ENCODE data around the gene SPATA7.
"Not testable (repeated sequence)": the region's sequence is repeated elsewhere in the genome, so short reads cannot be mapped to it uniquely, and the experiment has no call there.

SPATA7 gene, protein sequence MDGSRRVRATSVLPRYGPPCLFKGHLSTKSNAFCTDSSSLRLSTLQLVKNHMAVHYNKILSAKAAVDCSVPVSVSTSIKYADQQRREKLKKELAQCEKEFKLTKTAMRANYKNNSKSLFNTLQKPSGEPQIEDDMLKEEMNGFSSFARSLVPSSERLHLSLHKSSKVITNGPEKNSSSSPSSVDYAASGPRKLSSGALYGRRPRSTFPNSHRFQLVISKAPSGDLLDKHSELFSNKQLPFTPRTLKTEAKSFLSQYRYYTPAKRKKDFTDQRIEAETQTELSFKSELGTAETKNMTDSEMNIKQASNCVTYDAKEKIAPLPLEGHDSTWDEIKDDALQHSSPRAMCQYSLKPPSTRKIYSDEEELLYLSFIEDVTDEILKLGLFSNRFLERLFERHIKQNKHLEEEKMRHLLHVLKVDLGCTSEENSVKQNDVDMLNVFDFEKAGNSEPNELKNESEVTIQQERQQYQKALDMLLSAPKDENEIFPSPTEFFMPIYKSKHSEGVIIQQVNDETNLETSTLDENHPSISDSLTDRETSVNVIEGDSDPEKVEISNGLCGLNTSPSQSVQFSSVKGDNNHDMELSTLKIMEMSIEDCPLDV

DNA sequence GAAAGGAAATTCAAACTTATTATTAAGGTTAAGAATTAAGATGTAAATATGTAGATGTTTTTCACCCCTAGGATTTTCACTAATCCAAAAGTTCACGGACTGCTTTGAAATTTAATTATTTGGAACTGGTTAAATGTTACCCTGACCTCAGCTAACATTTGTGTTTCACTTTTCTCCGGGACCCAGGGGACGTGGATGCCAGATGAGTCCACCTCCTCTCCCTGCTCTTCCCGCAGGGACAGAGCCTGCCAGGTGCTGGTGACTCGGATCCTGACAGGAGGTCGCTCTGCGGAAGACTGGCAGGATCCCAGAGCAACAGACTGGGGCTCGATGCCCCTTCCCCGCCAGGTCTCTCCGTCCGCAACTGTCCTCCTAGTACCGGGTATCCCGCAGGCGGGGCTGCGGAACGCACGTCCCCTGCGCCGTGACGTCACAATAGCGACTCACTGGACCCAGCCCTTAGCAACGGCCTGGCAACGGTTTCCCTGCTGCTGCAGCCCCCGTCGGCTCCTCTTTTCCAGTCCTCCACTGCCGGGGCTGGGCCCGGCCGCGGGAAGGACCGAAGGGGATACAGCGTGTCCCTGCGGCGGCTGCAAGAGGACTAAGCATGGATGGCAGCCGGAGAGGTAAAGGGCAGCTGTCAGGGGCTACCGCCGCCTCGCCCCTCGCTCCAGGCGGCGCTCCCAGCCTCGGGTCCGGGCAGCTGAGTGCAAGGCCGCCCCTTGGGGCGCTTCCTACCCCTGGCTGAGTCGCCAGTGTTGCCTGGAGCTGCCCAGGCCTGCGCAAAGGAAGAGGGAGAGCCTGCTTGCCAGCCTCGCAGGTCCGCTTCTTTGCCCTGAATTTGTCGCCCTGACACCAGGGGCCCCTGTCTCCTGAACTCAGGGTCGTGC, at the start of gene SPATA7:
Gene SPATA7, plus strand, starts transcription at position 446 of the 890 bp plus-strand sequence. Its CDS starts 162 bp downstream, at position 608.
- peak; percentile 86 for DNase-seq

- DNase-seq, result no peak
Observed at GRCh38 chr14:88340357-88340756, 45.1 kb upstream of the SPATA7 start.

GRCh38 chr14:88342980-88343379, 42.5 kb upstream of the SPATA7 start:
- no peak for DNase-seq

GRCh38 chr14:88346048-88346639, 39.3 kb upstream of the SPATA7 start:
- DNase-seq, result no peak

GRCh38 chr14:88348546-88348945, 36.9 kb upstream of the SPATA7 start:
- DNase-seq, result no peak

DNA sequence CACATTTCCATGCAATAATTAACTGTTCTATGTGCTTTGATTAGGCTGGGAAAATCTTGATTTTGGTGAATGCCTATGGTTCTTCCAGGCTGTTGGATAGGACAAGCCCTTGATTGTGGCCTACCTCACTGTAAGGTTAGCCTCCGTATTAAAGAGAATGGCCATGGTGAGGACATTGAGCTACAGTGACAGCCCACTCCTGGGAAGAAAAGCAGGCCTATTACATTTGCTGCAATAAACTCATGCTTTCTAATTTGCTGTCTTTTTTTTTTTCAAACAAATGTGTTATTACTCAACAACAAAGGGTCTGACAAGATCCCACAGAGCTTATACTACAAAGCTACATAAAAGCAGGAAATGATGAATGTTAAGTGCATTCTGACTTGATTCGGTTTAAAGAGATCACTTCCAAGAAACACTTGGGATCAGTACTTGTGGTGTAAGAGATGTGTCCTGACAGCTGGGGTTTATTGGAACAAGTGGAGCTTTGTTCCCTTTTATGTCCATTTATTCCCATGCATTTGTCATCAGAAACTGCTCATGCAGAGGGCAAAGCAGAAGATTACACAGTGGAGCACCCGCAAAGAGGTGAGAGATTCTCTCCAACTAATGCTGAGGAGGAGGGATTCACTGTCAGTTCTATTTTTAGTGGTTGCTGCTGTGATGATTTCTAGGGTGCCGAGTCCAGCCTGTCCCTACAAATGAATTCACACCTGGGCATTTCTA, 33.3 kb upstream of the SPATA7 start:
- no peak for DNase-seq

DNA sequence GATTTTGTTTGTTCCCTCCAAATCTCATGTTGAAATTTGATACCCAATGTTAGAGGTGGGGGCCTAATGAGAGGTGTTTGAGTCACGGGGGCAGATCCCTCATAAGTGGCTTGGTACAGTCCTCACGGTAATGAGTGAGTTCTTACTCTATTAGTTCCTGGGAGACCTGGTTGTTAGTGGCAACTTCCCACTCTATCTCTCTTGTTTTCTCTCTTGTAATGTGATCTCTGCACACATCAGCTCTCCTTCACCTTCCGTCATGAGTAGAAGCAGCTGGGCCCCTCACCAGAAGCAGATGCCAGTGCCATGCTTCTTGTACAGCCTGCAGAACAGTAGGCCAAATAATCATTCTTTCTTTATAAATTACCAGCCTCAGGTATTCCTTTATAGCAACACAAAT, 32.8 kb upstream of the SPATA7 start:
- no peak for DNase-seq

GRCh38 chr14:88354358-88354757, 31.1 kb upstream of the SPATA7 start:
- no peak for DNase-seq

DNA sequence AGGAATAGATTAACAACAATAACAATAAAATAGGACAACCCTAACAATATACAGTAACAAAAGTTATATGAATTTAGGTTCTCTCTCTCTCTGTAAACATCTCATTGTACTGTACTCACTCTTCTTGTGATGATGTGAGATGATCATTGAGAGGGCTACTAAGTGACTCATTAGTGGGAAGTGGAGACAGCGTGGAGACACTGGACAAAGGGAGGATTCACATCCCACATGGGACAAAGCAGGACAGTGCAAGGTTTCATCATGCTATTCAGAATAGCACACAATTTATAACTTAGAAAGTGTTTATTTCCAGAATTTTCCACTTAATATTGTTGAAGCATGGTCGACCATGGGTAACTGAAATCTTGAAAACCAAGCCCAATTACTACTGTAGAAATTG, 26.0 kb upstream of the SPATA7 start:
- DNase-seq, result no peak

GRCh38 chr14:88363644-88364043, 21.8 kb upstream of the SPATA7 start:
- DNase-seq, result no peak

DNA sequence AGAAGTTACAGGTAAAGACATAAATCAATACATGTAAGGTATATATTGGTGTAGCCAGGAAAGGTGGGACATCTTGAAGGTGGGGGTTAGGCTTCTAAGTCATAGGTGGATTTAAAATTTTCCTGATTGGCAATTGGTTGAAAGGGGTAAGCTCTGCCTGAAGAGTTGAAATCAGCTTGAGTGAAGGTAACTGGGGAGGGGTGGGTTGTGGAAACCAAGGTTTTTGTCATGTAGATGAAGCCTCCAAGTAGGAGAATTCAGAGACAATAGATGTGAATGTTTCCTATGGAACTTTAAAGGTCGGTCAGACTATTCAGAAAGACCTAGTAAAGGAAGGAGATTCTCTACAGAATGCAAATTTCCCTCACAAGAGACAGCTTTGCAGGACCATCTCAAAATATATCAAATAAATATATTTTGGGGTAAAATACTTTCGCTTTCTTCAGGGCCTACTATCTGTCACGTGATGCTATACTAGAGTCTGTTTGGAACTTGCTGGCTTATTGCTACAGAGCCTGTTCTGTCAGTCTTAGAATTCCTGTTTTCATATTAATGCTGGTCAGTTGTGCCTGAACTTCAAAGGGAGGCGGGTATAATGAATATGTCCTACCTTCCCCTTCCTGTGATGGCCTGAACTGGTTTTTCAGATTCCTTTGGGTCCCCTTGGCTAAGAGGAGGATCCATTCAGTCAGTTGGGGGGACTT, 20.6 kb upstream of the SPATA7 start:
- no peak for DNase-seq

- DNase-seq, result no peak
Observed at GRCh38 chr14:88369496-88369895, 16.0 kb upstream of the SPATA7 start.

GRCh38 chr14:88379706-88380343, 5.6 kb upstream of the SPATA7 start:
- no peak for DNase-seq

DNA sequence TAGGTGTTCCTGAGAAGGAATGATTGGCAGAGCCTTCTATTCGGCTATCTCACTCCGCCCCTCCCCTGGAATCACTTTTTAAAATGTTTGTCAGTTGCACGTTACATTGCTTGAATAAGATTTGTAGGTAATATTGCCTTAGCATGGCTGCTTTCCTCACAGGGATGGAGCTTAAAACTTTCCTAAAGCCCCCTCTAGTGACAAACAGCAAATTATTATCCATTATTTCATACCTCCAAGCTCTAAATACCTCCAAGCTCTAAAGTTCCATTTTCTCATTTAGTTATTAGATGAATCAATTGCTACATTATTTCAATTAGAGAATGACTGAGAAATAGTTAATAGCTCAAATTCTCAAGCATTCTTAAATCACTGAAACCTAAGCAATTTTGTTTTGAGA, 5.1 kb upstream of the SPATA7 start:
- no peak for DNase-seq

DNA sequence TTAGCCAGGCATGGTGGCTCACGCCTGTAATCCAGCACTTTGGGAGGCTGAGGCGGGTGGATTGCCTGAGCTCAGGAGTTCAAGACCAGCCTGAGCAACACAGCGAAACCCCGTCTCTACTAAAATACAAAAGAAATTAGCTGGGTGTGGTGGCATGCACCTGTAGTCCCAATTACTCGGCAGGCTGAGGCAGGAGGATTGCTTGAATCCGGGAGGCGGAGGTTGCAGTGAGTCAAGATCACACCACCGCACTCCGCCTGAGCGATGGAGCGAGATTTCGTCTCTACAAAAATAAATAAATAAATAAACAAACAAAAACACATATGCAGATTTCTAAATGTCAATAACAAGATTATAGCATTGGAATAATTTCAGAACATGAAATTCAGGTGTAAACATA, 3.8 kb upstream of the SPATA7 start:
- DNase-seq, result not testable (repeated sequence)

DNA sequence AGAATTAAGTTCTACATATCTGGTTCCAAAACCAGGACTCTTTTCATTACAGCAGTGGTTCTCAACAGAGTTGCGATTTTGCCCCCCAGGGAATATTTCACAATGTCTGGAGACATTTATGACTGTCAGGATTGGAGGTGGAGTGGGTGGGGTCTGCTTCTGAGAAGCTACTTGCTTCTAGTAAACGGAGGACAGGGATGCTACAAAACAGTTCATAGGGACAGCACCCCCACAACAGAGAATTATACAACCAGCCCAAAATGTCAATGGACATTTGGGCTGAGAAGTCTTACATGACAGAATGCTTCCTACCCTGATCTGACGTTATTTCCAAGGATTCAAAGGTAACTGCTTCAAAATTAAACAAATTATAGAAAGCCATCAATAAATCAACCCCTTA, 739 bp upstream of the SPATA7 start:
- peak; percentile 4 for DNase-seq

- no peak for DNase-seq
Observed at GRCh38 chr14:88386256-88386794, 868 bp downstream of the SPATA7 start.

- no peak for DNase-seq
Observed at GRCh38 chr14:88388741-88389282, 3.4 kb downstream of the SPATA7 start.

DNA sequence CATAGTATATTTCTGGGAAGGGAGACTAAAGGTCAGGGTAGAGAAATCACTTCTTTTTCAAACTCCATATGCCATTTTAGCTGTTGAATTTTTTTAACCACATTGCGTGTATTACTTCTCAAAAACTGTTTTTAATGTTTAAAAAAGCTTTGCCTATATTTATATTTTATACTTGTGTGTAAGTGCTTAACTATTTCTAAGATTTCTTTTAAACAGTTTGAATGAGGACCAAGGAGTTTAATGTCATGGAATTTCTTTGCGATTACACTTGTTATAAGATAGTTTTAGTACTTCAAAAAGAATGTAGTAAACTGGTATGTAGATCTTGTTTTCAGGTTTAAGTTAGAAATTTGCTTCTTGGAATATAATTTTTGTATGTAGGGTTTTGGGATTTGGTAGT, 7.2 kb downstream of the SPATA7 start:
- no peak for DNase-seq

DNA sequence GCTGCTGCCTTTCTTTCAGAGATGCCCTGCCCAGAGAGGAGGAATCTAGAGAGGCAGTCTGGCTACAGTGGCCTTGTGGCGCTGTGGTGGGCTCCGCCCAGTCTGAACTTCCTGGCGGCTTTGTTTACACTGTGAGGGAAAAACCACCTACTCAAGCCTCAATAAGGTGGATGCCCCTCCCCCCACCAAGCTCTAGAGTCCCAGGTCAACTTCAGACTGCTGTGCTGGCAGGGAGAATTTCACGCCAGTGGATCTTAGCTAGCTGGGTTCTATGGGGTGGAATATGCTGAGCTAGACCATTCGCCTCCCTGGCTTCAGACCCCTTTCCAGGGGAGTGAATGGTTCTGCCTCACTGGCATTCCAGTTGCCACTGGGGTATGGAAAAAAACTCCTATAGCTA, 25.6 kb downstream of the SPATA7 start:
- DNase-seq, result no peak

GRCh38 chr14:88417594-88417993, 32.1 kb downstream of the SPATA7 start:
- no peak for DNase-seq

Data from hematopoietic multipotent progenitor cell treated with erythropoietin and hydrocortisone succinate and interleukin-3 and kit ligand, for 8 days (in vitro differentiated cells).